Upper lobe of right lung (tissue), 1 donor: ENCODE data around the gene RSRC1. TPM values are rescaled to one million over a fixed set of nuclear protein-coding genes. Genes with fewer than 3 reads are reported as not detected.

Experiments
- ATAC-seq: fragments of 200-7000 bp; cut with Tn5 transposase; one replicate; pipeline ENCODE4 v1.9.1; 2020; ENCODE audit warnings: mild to moderate bottlenecking, moderate library complexity
- DNase-seq: peaks from one replicate; pipeline ENCODE4 v3.0.0-alpha.2; 2020
- H3K27ac ChIP-seq: fragments of 200-600 bp; one replicate; pipeline ENCODE4 v1.8.0; 2022
- H3K27me3 ChIP-seq: fragments of 200-600 bp; one replicate; pipeline ENCODE4 v1.8.0; 2022; ENCODE audit warnings: mild to moderate bottlenecking
- H3K36me3 ChIP-seq: fragments of 200-600 bp; one replicate; pipeline ENCODE4 v1.8.0; 2022
- H3K4me1 ChIP-seq: fragments of 200-600 bp; one replicate; pipeline ENCODE4 v1.8.0; 2022
- H3K4me3 ChIP-seq: fragments of 200-600 bp; one replicate; pipeline ENCODE4 v1.8.0; 2022; ENCODE audit warnings: mild to moderate bottlenecking
- H3K9me3 ChIP-seq: fragments of 200-600 bp; one replicate; pipeline ENCODE4 v1.8.0; 2022
- intact Hi-C: fragments of 100-400 bp; cut with DNase I; formaldehyde crosslinking; loops from one replicate; pipeline ENCODE4 v1.11.0; 2022
- total RNA-seq: library from RNA; stranded (reverse); fragmentation: NEBNext Ultra II Directional; extraction: Animal tissue kit (Norgen Biotek cat#: 25700); gene quantifications from one replicate; pipeline ENCODE4 v1.2.1, GENCODE V29; 2021
- TF ChIP-seq, protein P1 (sequence below): fragments of 200-600 bp; IDR thresholded peaks from one replicate; pipeline ENCODE4 v1.8.0; 2022; ENCODE audit warnings: antibody characterized with exemption
- donor health status: DM: no; HTN: yes; CAD: no; lungs with severe emphysema.

Gene RSRC1
- total RNA-seq, 1 donor from 2014 or later, result 28.1 TPM

DNA sequence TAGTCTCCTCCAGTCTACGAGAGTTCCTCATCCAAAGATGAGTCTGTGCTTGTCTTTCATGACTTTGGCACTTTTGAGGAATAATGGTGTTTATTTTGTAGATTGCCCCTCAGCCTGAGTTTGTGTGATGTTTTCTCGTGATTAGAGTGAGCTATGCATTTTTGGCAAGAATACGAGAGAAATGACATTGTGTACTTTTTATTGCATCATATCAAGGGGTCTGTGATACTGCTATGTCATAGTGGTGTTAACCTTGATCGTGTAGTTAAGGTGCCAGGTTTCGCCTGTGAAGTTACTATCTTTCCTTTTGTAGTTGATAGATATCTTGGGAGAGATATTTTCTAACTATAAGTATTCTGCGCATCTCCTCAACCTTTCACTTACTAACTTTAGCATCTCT, 18.9 kb downstream of the RSRC1 start:
- DNase-seq (no peak), ATAC-seq (no peak)
- no peaks in the 10 kb centered on the region for H3K4me1 ChIP-seq
- no peak overlapping the region for H3K4me3 ChIP-seq
- intact Hi-C loops, result no loop called here
- H3K36me3 ChIP-seq, result peaks cover 22% of the 10 kb centered on the region
- H3K9me3 ChIP-seq, result no peaks in the 10 kb centered on the region
- TF ChIP-seq, protein P1, sequence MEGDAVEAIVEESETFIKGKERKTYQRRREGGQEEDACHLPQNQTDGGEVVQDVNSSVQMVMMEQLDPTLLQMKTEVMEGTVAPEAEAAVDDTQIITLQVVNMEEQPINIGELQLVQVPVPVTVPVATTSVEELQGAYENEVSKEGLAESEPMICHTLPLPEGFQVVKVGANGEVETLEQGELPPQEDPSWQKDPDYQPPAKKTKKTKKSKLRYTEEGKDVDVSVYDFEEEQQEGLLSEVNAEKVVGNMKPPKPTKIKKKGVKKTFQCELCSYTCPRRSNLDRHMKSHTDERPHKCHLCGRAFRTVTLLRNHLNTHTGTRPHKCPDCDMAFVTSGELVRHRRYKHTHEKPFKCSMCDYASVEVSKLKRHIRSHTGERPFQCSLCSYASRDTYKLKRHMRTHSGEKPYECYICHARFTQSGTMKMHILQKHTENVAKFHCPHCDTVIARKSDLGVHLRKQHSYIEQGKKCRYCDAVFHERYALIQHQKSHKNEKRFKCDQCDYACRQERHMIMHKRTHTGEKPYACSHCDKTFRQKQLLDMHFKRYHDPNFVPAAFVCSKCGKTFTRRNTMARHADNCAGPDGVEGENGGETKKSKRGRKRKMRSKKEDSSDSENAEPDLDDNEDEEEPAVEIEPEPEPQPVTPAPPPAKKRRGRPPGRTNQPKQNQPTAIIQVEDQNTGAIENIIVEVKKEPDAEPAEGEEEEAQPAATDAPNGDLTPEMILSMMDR, result no peak
- no peak overlapping the region for H3K27ac ChIP-seq
- no peaks in the 10 kb centered on the region for H3K27me3 ChIP-seq

DNA sequence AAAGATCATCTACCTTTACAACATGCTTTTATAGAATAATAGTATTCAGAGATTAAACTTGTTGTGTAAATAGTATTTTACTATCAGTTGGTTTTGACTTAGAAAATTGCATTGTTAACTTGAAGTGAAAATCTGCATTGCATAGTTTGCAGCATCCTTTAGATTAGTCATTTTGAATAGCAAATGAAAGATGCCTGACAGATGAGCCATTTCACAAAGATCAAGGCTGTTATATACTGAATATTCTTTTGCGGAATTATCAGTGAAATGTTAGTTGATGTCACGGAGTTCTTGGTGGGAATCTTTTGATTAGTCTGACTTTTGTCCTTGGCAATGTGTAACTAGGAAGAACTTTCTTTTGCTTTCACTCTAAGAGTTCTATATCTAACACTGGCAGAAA, 24.5 kb downstream of the RSRC1 start:
- ATAC-seq (no peak), DNase-seq (no peak)
- no peak overlapping the region for H3K4me3 ChIP-seq
- TF ChIP-seq, protein P1, result no peak
- no peaks in the 10 kb centered on the region for H3K9me3 ChIP-seq
- H3K4me1 ChIP-seq, result no peaks in the 10 kb centered on the region
- intact Hi-C loops, result no loop called here
- H3K27ac ChIP-seq, result no peak overlapping the region
- H3K27me3 ChIP-seq, result no peaks in the 10 kb centered on the region
- peaks cover 4% of the 10 kb centered on the region for H3K36me3 ChIP-seq

DNA sequence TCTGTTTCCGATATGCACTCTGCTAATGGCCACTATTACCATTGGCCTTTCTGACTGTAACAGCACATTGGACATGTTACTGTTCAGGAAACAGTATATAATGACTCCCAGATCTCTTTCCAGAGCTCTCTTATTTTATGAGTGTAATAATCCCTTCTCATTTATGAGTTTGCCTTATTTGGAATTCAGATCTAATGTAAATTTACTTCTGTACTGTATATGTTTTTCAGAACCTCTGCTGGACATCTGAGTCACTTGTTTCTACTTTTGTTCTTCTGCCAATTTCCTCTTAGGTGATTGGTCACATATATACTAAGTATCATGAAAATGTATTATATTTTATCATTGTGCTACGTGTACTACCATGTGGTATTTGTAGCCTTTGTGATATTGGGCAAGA, 30.5 kb downstream of the RSRC1 start:
- DNase-seq (no peak), ATAC-seq (no peak)
- Histone ChIP-seq H3K27me3 (no peaks in the 10 kb centered on the region), H3K36me3 (peaks cover 4% of the 10 kb centered on the region), H3K4me3 (no peak overlapping the region), H3K4me1 (no peaks in the 10 kb centered on the region), H3K27ac (no peak overlapping the region), H3K9me3 (no peaks in the 10 kb centered on the region)
- TF ChIP-seq, protein P1, result no peak
- intact Hi-C loops, result no loop called here

DNA sequence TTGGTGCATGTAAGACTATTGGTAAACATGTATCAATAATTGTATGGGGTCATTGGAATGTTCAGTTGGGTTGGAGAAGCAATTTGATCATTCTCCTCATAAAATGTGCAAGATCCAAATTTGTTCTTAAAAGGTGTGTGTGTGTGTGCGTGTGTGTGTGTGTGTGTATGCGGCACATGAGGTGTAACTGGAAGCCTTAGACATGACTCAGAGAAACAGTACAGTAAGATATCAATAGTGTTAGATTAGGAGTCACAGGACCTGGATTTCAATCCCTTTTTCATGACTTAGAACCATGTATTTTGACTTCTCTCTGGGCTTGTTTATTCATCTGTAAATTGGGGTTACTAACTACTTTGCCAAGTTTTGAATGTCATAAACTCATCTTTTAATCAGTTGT, 38.3 kb downstream of the RSRC1 start:
- DNase-seq (no peak), ATAC-seq (no peak)
- Histone ChIP-seq H3K4me3 (no peak overlapping the region), H3K4me1 (no peaks in the 10 kb centered on the region), H3K9me3 (no peaks in the 10 kb centered on the region), H3K36me3 (no peaks in the 10 kb centered on the region), H3K27ac (no peak overlapping the region), H3K27me3 (no peaks in the 10 kb centered on the region)
- intact Hi-C loops, result no loop called here
- TF ChIP-seq, protein P1, result no peak

DNA sequence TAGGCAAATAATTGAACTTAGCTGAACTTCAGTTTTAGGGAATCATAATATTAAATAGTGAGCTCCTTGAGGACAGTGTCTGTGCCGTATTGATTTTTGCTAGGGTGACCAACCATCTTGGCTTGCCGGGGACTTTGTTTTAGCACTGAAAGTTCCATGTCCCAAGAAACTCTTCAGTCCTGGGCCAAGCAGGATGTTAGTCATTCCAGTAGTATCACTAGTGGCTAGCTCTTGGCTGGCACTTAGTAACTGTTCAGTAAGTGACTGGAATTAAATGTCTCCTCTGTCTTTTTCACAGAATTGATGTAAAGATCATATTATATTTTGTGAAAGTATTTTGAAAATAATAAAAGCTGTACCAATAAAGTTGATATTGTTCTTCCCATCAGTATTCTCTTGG, 42.3 kb downstream of the RSRC1 start:
- Histone ChIP-seq H3K4me3 (no peak overlapping the region), H3K27me3 (no peaks in the 10 kb centered on the region), H3K27ac (no peak overlapping the region), H3K4me1 (no peaks in the 10 kb centered on the region), H3K9me3 (no peaks in the 10 kb centered on the region), H3K36me3 (no peaks in the 10 kb centered on the region)
- intact Hi-C loops, result no loop called here
- DNase-seq (no peak), ATAC-seq (no peak)
- TF ChIP-seq, protein P1, result no peak

DNA sequence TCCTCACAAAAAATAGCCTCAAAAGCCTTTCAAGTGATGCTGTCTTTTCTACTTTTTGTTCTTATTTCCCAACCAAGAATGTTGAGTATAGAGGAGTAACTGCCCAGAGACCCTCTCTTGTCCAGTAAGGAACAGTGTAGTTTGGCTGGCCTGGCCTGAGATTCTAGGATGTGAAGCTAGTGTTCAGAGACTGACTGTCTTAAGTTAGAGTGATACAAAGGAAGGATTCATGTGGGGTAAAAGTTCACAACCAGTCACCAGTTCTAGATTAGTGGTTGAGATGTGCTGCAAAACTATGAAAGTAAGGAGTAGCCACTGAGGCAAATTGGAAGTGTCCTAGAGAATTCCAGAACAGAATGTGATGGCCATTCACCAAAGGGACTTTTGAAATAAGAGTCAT, 49.1 kb downstream of the RSRC1 start:
- TF ChIP-seq, protein P1, result no peak
- intact Hi-C loops, result no loop called here
- ATAC-seq, result no peak
- no peak overlapping the region for H3K4me3 ChIP-seq
- no peak for DNase-seq
- no peak overlapping the region for H3K27ac ChIP-seq
- no peaks in the 10 kb centered on the region for H3K9me3 ChIP-seq
- no peaks in the 10 kb centered on the region for H3K4me1 ChIP-seq
- no peaks in the 10 kb centered on the region for H3K36me3 ChIP-seq
- no peaks in the 10 kb centered on the region for H3K27me3 ChIP-seq
